Right lobe of liver (tissue), 4 donors: ENCODE data around the gene TRIM2.

Experiments used
- POLR2A ChIP-seq: fragments of 450-650 bp; IDR thresholded peaks from one replicate; pipeline ENCODE4 v1.6.1; 2017; ENCODE audit warnings: antibody characterized with exemption, mild to moderate bottlenecking
- TF ChIP-seq, protein P1 (sequence below), 4 donors: fragments of 200-600 bp in 3 of 4; fragments of 450-650 bp in 1 of 4; IDR thresholded peaks; one replicate each; pipeline versions ENCODE4 v1.5.1 to v1.8.0; 2016 to 2022; ENCODE audit warnings: antibody characterized with exemption in 4 of 4, mild to moderate bottlenecking in 2 of 4
- donor health status: DM: no; HTN: no; CAD: no.
- donor health status: DM: no; HTN: no; CAD: no.
- donor health status: DM: no; HTN: yes; CAD: no.

DNA sequence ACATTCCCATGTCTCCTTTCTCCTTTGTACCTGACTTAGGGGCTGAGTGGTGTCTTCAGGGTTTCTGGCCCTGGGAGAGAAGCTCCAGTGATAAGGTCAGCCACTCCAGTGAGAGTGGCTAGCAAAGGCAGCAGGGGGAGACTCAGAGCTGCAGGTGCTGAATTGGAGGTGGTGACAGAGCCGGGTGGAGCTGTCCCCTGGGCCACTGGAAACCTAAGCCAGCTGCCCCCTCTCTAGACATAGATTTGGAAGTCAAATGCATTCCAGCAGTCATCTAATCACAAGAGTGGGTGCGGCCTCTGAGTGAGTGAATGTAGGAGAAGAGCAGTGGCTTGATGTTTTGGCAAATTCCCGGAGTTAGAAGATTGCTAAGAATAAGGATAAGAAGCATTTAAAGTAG lies 28.5 kb downstream of the TRIM2 start:
- no peak for TF ChIP-seq POLR2A
- TF ChIP-seq, protein P1, sequence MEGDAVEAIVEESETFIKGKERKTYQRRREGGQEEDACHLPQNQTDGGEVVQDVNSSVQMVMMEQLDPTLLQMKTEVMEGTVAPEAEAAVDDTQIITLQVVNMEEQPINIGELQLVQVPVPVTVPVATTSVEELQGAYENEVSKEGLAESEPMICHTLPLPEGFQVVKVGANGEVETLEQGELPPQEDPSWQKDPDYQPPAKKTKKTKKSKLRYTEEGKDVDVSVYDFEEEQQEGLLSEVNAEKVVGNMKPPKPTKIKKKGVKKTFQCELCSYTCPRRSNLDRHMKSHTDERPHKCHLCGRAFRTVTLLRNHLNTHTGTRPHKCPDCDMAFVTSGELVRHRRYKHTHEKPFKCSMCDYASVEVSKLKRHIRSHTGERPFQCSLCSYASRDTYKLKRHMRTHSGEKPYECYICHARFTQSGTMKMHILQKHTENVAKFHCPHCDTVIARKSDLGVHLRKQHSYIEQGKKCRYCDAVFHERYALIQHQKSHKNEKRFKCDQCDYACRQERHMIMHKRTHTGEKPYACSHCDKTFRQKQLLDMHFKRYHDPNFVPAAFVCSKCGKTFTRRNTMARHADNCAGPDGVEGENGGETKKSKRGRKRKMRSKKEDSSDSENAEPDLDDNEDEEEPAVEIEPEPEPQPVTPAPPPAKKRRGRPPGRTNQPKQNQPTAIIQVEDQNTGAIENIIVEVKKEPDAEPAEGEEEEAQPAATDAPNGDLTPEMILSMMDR (IDR thresholded peaks at IDR 0.05): peak; percentile 32 to 49 (median 45)
